Measurements from ENCODE around the gene PCDHGA2.

DNA sequence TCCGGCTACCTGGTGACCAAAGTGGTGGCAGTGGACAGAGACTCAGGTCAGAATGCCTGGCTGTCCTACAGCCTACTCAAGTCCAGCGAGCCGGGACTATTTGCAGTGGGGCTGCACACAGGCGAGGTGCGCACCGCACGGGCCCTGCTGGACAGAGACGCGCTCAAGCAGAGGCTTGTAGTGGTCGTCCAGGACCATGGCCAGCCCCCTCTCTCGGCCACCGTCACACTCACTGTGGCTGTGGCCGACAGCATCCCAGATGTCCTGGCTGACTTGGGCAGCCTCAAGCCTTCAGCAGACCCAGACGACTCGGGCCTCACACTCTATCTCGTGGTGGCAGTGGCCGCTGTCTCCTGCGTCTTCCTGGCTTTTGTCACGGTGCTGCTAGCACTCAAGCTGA lies 18.4 kb downstream of the PCDHGA2 start:
- TF ChIP-seq ZNF274 (IDR thresholded peaks at IDR 0.05; ENCODE audit: low read depth, low read length) (no peak), YY1 (IDR thresholded peaks at IDR 0.05; ENCODE audit: insufficient read depth, insufficient read length) (no peak)

Measured in NT2/D1 (cell line).